Stimulated activated CD4-positive, alpha-beta T cell treated with anti-CD3 and anti-CD28 coated beads, Interleukin-12 subunit alpha, Interleukin-12 subunit beta, amount 100 ng/mL, for 48 hours (primary cell): ENCODE results near the gene CBX6.
"Not testable (repeated sequence)": the region's sequence is repeated elsewhere in the genome, so short reads cannot be mapped to it uniquely, and the experiment has no call there.

Experiments used
- DNase-seq, 3 donors: peaks; one replicate each; pipeline ENCODE4 v3.0.0-alpha.2; 2020; ENCODE audit warnings: low read depth in 2 of 3, low spot score in 1 of 3

Gene CBX6

GRCh38 chr22:38872172-38872830 is at the start of gene CBX6:
Gene CBX6, minus strand, starts transcription at chr22:38872216. Its CDS starts 26 bp downstream, at chr22:38872190.
- peak; percentile 88 to 94 (median 93) for DNase-seq

- no peak for DNase-seq
These were observed 49.8 kb upstream of the CBX6 start for GRCh38 chr22:38921806-38922205.

- DNase-seq = no peak
These were observed 49.1 kb upstream of the CBX6 start for GRCh38 chr22:38921120-38921519.

- no peak for DNase-seq
These were observed 47.7 kb upstream of the CBX6 start for GRCh38 chr22:38919631-38920190.

GRCh38 chr22:38911434-38911833 is 39.4 kb upstream of the CBX6 start:
- no peak for DNase-seq

GRCh38 chr22:38907767-38908166 is 35.8 kb upstream of the CBX6 start:
- no peak for DNase-seq

GRCh38 chr22:38906052-38906451 is 34.0 kb upstream of the CBX6 start:
- no peak for DNase-seq

GRCh38 chr22:38904052-38904617 is 32.1 kb upstream of the CBX6 start:
- DNase-seq = not testable (repeated sequence)

- no peak for DNase-seq
These were observed 29.2 kb upstream of the CBX6 start for GRCh38 chr22:38901111-38901641.

GRCh38 chr22:38900677-38901076 is 28.7 kb upstream of the CBX6 start:
- no peak for DNase-seq

- DNase-seq = no peak
These were observed 19.2 kb upstream of the CBX6 start for GRCh38 chr22:38891256-38891655.

- no peak for DNase-seq
These were observed 18.4 kb upstream of the CBX6 start for GRCh38 chr22:38890377-38890776.

- no peak for DNase-seq
These were observed 14.3 kb upstream of the CBX6 start for GRCh38 chr22:38886333-38886732.

GRCh38 chr22:38882972-38883622 is 11.1 kb upstream of the CBX6 start:
- no peak for DNase-seq

GRCh38 chr22:38881997-38882879 is 10.2 kb upstream of the CBX6 start:
- no peak for DNase-seq

GRCh38 chr22:38881464-38881871 is 9.5 kb upstream of the CBX6 start:
- no peak for DNase-seq

GRCh38 chr22:38879961-38880360 is 7.9 kb upstream of the CBX6 start:
- no peak for DNase-seq

GRCh38 chr22:38879108-38879729 is 7.2 kb upstream of the CBX6 start:
- no peak for DNase-seq

- DNase-seq = no peak
These were observed 6.0 kb upstream of the CBX6 start for GRCh38 chr22:38878001-38878400.

- no peak for DNase-seq
These were observed 2.7 kb upstream of the CBX6 start for GRCh38 chr22:38874529-38875222.
